Stimulated activated CD8-positive, alpha-beta memory T cell treated with anti-CD3 and anti-CD28 coated beads, Interleukin-7, amount 100 ng/mL, for 1 hour (primary cell): Measurements from ENCODE around the gene REN.

Source experiments
- DNase-seq, 2 donors: peaks; one replicate each; pipeline ENCODE4 v3.0.0-alpha.2; 2020; ENCODE audit warnings: low read depth in 2 of 2

The REN gene

GRCh38 chr1:204134103-204134502 lies 32.0 kb downstream of the REN start:
- no peak for DNase-seq

DNA sequence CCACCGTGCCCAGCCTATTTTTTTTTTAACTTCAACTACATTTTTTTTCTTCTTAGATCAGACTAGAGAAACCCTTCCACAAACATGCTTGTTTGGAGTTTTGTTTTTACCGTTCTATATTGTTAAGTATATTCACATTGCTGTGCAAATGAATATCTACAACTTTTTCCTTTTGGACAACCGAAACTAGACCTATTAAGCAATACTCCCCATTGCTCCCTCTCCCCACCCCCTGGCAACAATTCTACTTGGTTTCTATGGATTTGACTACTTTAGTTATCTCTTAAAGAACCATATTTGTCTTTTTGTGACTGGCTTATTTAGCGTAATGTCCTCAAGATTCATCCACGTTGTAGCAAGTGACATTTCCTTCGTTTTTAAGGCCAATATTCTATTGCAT lies 33.4 kb downstream of the REN start:
- no peak for DNase-seq

- no peak for DNase-seq
These were observed 34.2 kb downstream of the REN start for GRCh38 chr1:204131978-204132377.

- no peak for DNase-seq
These were observed 34.9 kb downstream of the REN start for GRCh38 chr1:204130981-204131892.

DNA sequence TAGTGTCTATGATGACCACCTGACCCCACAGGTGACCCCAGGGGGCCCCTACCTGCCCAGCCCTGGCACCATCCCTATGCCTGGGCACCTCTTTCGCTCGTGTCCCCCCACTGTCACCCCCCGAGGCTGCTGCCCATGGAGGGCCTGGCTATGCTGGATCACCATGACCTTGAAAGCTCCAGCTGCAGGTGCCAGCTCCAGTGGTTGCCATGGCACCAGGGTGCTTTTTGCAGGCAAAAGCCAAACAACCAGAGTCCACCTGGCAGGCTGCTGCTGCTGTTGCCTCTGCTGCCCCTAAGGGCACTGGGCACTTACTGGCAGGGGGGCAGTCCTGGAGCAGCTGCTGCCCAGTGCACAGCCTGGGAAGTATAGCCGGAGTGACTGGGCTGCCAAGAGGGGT lies 36.0 kb downstream of the REN start:
- no peak for DNase-seq

DNA sequence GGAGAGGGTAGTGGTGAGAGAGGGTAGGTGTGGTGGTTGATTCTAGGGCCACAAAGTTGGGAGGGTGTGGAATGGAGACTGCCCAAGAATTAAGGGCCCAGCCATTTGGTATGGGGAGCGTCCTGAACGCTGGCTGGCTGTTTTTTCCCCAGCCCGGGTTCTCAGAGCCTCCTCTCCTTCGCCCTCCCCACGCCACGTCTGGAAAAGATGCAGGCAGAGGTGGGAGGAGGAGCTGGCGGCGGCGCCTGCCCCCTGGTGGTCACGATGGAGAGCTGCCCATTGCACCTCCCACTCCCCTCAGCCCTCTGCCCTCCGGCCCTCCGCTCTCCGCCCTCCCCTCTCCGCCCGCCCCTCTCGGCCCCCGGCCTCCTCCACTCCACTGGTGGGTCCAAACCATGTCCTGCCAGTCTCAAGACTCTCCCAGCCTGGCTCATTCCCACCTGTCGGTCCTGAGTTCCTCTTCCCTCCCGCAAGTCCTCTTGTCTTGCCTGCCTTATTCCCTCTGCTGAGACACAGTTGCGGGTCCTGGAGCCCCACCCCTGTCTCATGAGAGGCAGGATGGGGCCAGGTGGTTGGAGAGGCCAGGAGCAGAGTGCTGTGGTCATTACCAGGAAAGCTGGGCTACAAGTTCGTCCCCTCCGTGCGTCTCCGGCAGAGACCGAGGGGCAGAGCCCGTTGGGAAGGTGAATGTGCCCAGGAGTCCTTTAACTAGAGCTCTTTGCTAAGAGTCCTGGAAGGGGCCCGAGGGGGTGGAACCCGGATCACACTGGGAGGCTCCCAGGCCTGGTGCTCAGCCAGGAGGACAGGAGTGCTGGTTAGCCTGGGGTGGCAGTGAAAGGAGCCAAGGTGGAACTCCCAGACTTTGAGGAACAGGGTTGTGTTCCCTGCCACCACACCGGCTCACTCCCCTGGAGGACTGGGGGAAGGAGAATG lies 36.9 kb downstream of the REN start:
- peak in 1 of 2 donors; percentile 35 for DNase-seq

GRCh38 chr1:204128464-204128963 lies 37.6 kb downstream of the REN start:
- no peak for DNase-seq

DNA sequence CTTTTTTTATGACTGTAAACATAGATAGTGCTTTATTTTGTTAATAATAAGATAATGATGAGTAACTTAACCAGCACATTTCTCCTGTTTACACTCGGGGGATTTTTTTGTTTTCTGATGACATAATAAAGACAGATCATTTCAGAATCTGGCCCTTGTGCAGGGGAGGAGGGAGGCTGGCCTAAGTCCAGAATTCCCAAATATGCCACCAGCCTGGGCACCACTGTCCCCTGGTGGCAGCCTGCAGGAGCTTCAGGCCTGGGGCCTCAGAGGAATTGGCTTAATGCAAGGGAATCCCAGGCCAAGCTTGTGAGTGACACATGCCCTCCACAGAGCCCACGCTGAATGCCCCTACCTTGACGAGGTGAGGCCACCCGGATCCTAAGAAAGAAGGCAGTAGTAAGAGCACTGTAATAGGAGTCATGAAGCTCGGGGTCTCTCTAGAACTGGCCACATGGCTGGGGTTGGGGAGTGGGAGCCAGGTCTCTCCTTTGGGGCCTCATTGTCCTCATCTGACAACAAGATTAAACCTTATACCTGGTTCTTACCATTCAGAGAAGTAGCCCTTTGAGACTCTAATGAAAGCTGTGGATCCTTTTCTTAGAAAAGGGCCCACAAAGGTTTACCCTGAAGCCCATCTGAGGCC lies 38.4 kb downstream of the REN start:
- DNase-seq = no peak

DNA sequence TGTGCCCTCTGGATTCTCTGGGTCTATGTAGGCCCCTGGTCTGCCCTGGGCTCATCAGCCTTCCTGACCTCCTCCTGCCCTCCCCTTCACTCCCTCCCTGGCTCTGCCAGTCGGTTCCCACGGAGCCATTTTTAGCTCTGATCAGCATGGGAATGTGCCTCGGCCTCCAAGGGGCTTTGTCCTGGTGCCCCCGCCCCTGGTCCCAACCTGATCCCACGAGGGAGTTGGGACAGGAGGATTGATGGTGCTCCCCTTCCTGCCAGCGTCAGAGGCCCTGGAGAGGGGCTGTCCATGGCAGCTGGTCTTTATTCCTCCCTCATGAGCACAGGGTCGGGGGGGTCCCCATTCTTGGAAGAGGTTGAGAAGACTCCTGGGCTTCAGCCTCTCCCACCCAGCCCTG lies 39.2 kb downstream of the REN start:
- no peak for DNase-seq

- no peak for DNase-seq
These were observed 39.8 kb downstream of the REN start for GRCh38 chr1:204126386-204126785.

GRCh38 chr1:204125759-204126351 lies 40.3 kb downstream of the REN start:
- DNase-seq = no peak

DNA sequence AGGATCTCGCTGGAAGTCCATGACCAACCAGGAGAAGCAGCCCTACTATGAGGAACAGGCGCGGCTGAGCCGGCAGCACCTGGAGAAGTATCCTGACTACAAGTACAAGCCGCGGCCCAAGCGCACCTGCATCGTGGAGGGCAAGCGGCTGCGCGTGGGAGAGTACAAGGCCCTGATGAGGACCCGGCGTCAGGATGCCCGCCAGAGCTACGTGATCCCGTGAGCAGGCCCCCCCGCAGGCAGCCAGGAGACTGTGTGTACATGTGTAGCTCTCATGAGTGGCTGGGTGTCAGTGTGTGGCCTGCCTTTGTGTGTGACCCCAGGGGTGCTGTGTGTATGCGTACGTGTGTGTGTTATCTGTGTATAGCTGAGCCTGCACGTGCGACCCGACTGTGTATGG lies 41.5 kb downstream of the REN start:
- DNase-seq = no peak

- no peak for DNase-seq
These were observed 42.8 kb downstream of the REN start for GRCh38 chr1:204123376-204123775.

DNA sequence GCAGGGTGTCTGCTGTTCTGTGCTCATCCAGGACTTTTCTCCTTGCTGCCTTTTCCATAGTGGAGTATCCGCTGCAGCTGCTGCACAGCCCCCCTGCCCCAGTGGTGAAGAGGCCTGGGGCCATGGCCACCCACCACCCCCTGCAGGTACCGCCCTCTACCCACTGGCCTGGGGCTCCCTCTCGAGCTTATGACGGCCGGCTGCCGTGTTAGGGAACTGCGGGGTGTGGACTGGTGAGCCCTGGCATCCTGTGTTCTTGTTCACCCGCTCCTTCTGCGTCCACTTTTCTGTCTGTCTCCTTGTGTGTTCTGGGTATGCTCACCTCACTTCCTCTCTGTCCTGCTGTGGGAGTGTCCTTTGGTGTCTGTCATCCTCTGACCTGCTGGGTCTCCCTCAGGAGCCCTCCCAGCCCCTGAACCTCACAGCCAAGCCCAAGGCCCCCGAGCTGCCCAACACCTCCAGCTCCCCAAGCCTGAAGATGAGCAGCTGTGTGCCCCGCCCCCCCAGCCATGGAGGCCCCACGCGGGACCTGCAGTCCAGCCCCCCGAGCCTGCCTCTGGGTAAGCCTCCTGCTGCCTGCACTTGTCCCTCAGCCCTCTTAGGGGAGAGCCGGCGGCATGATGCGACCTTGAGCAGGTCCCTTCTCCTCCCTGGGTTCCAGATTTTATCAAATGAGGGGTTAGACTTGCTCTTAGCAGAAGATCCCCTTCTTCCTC lies 44.1 kb downstream of the REN start:
- no peak for DNase-seq

DNA sequence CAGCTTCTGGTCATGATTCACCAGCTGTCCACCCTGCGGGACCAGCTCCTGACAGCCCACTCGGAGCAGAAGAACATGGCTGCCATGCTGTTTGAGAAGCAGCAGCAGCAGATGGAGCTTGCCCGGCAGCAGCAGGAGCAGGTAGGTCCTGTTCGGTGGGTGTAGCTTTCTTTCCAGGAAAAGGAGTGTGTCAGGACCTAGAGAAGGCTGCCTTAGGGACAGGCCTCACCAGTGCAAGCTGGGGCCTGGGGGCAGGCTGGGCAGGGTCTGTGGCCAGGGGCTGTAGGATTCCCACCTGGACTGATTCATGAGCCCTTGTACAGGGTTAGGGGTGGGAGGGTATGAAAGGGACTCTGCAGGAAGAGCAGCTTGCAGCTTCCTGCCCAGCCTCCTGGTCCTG lies 49.6 kb downstream of the REN start:
- DNase-seq = no peak

- DNase-seq = no peak
These were observed 51.0 kb downstream of the REN start for GRCh38 chr1:204115116-204115515.

DNA sequence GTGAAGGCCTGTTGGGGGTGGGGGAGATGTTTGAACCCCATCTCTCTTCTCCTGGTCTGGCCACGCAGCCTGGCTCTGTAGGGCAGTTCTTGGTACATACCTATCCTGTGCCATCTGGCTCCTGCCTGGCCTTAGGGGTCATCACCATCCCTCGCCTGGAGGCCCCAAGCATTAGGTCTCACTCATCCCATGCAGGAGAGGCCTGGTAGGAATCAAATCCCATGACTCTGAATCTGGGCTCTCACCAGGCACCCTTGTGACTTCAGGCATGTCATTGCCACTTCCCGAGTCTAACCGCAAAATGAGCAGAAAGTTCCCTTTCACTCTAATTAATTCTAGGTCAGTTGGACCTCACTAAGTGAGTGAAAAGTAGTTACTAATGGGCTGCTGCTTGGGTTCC lies 51.5 kb downstream of the REN start:
- DNase-seq = no peak

DNA sequence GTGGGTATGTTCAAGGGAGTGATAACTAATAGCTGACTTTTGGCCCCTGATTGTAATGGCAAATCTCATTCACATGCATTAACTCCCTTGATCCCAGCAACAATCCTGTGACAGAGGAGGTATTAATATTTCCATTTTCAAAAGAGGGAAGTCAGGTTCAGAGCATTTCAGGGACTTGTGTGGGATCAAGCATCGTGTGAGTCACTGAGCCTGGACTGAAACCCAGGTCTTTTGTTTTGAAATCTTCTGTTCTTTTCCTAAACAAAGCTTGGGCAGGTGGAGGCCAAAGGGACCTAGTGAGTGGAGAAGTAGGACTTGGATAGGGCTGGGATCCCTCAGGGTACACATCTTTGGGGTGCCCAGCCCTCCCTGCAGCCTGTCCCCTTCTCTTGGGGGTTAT lies 52.2 kb downstream of the REN start:
- DNase-seq = no peak

GRCh38 chr1:204112876-204113730 lies 53.0 kb downstream of the REN start:
- no peak for DNase-seq
